ENCODE results near the gene STIM1.
"Not testable (repeated sequence)": the region's sequence is repeated elsewhere in the genome, so short reads cannot be mapped to it uniquely, and the experiment has no call there.

The STIM1 gene

DNA sequence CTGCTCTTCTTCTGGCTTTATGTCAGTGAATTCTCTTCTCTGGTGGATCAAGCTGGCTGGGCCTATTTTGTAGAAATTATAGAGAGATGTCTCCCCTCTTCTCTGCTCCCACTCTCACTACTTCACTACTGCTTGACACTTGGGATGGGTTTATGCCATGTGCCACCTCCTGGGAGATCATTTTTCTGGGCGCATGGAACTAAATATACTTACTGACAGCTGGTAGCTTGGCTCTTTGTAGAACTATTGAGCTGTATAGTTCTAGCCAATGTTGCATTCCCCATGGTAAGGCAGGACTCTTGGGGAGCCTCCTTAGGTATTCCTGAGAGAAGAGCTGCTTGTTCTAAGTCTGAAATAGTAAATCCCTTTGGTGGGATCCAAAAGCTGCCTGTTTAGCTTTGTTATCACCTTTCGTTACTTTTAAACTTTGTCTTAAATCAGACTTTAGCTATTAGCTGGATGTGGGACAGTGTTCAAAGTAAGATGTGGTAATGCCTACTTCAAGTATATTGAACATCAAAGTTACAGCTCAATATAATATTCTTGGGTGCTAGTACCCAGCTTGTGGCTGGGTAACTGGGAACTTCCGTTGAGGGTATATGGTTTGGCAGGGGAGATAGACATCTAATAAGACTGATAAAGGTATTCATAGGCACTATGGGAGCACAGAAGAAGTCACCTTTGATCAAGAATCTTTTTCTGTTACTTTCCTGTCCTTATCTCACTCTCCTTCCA, 151.6 kb downstream of the STIM1 start:
- no peak for DNase-seq
- Histone ChIP-seq H4K5ac (ENCODE audit: low read length) (no peak overlapping the region), H2BK15ac (replicated peaks; ENCODE audit: low read depth) (no peak overlapping the region), H3K4me2 (ENCODE audit: low read length) (no peak overlapping the region), H3K9ac (ENCODE audit: low read length) (no peak overlapping the region), H3K56ac (ENCODE audit: low read length) (no peak overlapping the region), H3K4me3 (ENCODE audit: low read length) (no peak overlapping the region), H3K79me1 (ENCODE audit: low read length) (no peaks in the 10 kb centered on the region), H2AK5ac (ENCODE audit: low read length) (no peak overlapping the region), H2BK5ac (ENCODE audit: low read length) (no peak overlapping the region), H3K18ac (ENCODE audit: low read length) (no peak overlapping the region), H3K36me3 (ENCODE audit: control insufficient read depth, insufficient read depth, low read length) (no peaks in the 10 kb centered on the region), H4K8ac (ENCODE audit: low read depth, low read length) (no peak overlapping the region), H2BK120ac (ENCODE audit: low read depth, low read length) (no peak overlapping the region), H3K4me1 (ENCODE audit: control insufficient read depth, low read depth, low read length) (no peaks in the 10 kb centered on the region), H3K79me2 (ENCODE audit: control insufficient read depth, insufficient read depth, low read length) (no peaks in the 10 kb centered on the region), H3K27me3 (ENCODE audit: insufficient read depth, low read length, poor library complexity) (no peaks in the 10 kb centered on the region), H3K23ac (ENCODE audit: low read length) (no peak overlapping the region), H3K4ac (ENCODE audit: low read depth, low read length) (no peak overlapping the region), H3K27ac (ENCODE audit: low read depth, low read length) (no peak overlapping the region)
- WGBS (ENCODE audit: extremely low coverage, insufficient coverage, low lambda C conversion rate) = no CpG with 5 or more reads among the region's 3 CpGs

DNA sequence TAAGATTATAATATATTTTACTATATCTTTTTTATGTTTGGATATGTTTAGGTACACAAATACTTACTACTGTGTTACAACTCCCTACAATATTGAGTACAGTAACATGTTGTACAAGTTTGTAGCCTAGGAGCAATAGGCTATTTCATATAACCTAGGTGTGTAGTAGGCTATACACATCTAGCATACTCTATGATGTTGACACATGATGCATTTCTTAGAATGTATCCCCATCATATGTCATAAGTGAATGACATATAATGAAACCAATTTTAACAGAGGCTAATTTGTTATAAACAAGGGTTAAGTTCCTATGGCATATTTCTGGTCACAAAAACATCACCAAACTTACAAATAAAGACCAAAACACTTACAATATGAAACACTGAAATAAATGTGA, 152.7 kb downstream of the STIM1 start:
- no peak overlapping the region for H3K18ac ChIP-seq (ENCODE audit: low read length)
- H3K79me1 ChIP-seq (ENCODE audit: low read length) = no peaks in the 10 kb centered on the region
- H3K23ac ChIP-seq (ENCODE audit: low read length) = no peak overlapping the region
- no peak overlapping the region for H3K9ac ChIP-seq (ENCODE audit: low read length)
- H4K5ac ChIP-seq (ENCODE audit: low read length) = no peak overlapping the region
- H3K56ac ChIP-seq (ENCODE audit: low read length) = no peak overlapping the region
- no peaks in the 10 kb centered on the region for H3K36me3 ChIP-seq (ENCODE audit: control insufficient read depth, insufficient read depth, low read length)
- no peak overlapping the region for H3K4me3 ChIP-seq (ENCODE audit: low read length)
- H3K4ac ChIP-seq (ENCODE audit: low read depth, low read length) = no peak overlapping the region
- H2AK5ac ChIP-seq (ENCODE audit: low read length) = no peak overlapping the region
- no peaks in the 10 kb centered on the region for H3K79me2 ChIP-seq (ENCODE audit: control insufficient read depth, insufficient read depth, low read length)
- no peak for DNase-seq
- H2BK5ac ChIP-seq (ENCODE audit: low read length) = no peak overlapping the region
- no peaks in the 10 kb centered on the region for H3K27me3 ChIP-seq (ENCODE audit: insufficient read depth, low read length, poor library complexity)
- no peak overlapping the region for H3K4me2 ChIP-seq (ENCODE audit: low read length)
- no peak overlapping the region for H4K8ac ChIP-seq (ENCODE audit: low read depth, low read length)
- H2BK15ac ChIP-seq (replicated peaks; ENCODE audit: low read depth) = no peak overlapping the region
- H3K4me1 ChIP-seq (ENCODE audit: control insufficient read depth, low read depth, low read length) = no peaks in the 10 kb centered on the region
- no peak overlapping the region for H2BK120ac ChIP-seq (ENCODE audit: low read depth, low read length)
- no peak overlapping the region for H3K27ac ChIP-seq (ENCODE audit: low read depth, low read length)

DNA sequence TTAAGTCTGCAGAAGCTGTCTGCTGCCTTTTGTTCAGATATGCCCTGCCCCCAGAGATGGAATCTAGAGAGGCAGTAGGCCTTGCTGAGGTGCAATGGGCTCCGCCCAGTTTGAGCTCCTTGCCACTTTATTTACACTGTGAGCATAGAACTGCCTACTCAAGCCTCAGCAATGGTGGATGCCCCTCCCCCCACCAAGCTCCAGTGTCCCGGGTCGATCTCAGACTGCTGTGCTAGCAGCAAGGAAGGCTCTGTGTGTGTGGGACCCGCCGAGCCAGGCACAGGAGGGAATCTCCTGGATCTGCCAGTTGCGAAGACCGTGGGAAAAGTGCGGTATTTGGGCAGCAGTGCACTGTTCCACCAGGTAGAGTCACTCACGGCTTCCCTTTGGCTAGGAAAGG, 161.1 kb downstream of the STIM1 start:
- not testable (repeated sequence) for H3K36me3 ChIP-seq (ENCODE audit: control insufficient read depth, insufficient read depth, low read length); H4K8ac ChIP-seq (ENCODE audit: low read depth, low read length); H3K4me3 ChIP-seq (ENCODE audit: low read length); DNase-seq; H3K18ac ChIP-seq (ENCODE audit: low read length); H2BK5ac ChIP-seq (ENCODE audit: low read length); H2BK120ac ChIP-seq (ENCODE audit: low read depth, low read length); H3K79me1 ChIP-seq (ENCODE audit: low read length); H2BK15ac ChIP-seq (replicated peaks; ENCODE audit: low read depth); H3K27ac ChIP-seq (ENCODE audit: low read depth, low read length); H3K4ac ChIP-seq (ENCODE audit: low read depth, low read length); H4K5ac ChIP-seq (ENCODE audit: low read length); H3K79me2 ChIP-seq (ENCODE audit: control insufficient read depth, insufficient read depth, low read length); H3K4me2 ChIP-seq (ENCODE audit: low read length); H3K23ac ChIP-seq (ENCODE audit: low read length); H2AK5ac ChIP-seq (ENCODE audit: low read length); H3K4me1 ChIP-seq (ENCODE audit: control insufficient read depth, low read depth, low read length); H3K27me3 ChIP-seq (ENCODE audit: insufficient read depth, low read length, poor library complexity); H3K9ac ChIP-seq (ENCODE audit: low read length); H3K56ac ChIP-seq (ENCODE audit: low read length)
- no CpG with 5 or more reads among the region's 9 CpGs for WGBS (ENCODE audit: extremely low coverage, insufficient coverage, low lambda C conversion rate)

- H3K23ac ChIP-seq (ENCODE audit: low read length) = no peak overlapping the region
- H4K5ac ChIP-seq (ENCODE audit: low read length) = no peak overlapping the region
- H4K8ac ChIP-seq (ENCODE audit: low read depth, low read length) = no peak overlapping the region
- H3K4ac ChIP-seq (ENCODE audit: low read depth, low read length) = no peak overlapping the region
- H2BK15ac ChIP-seq (replicated peaks; ENCODE audit: low read depth) = no peak overlapping the region
- no peak overlapping the region for H3K4me3 ChIP-seq (ENCODE audit: low read length)
- no peak overlapping the region for H2AK5ac ChIP-seq (ENCODE audit: low read length)
- no peaks in the 10 kb centered on the region for H3K36me3 ChIP-seq (ENCODE audit: control insufficient read depth, insufficient read depth, low read length)
- H3K9ac ChIP-seq (ENCODE audit: low read length) = no peak overlapping the region
- no CpG with 5 or more reads among the region's 3 CpGs for WGBS (ENCODE audit: extremely low coverage, insufficient coverage, low lambda C conversion rate)
- H3K4me1 ChIP-seq (ENCODE audit: control insufficient read depth, low read depth, low read length) = no peaks in the 10 kb centered on the region
- H3K27ac ChIP-seq (ENCODE audit: low read depth, low read length) = no peak overlapping the region
- no peaks in the 10 kb centered on the region for H3K79me1 ChIP-seq (ENCODE audit: low read length)
- DNase-seq = no peak
- no peak overlapping the region for H3K4me2 ChIP-seq (ENCODE audit: low read length)
- no peak overlapping the region for H3K18ac ChIP-seq (ENCODE audit: low read length)
- H3K79me2 ChIP-seq (ENCODE audit: control insufficient read depth, insufficient read depth, low read length) = no peaks in the 10 kb centered on the region
- H3K27me3 ChIP-seq (ENCODE audit: insufficient read depth, low read length, poor library complexity) = no peaks in the 10 kb centered on the region
- no peak overlapping the region for H3K56ac ChIP-seq (ENCODE audit: low read length)
- H2BK5ac ChIP-seq (ENCODE audit: low read length) = no peak overlapping the region
- no peak overlapping the region for H2BK120ac ChIP-seq (ENCODE audit: low read depth, low read length)
Measured at GRCh38 chr11:4017129-4017528, 161.7 kb downstream of the STIM1 start.

GRCh38 chr11:4018641-4019040, 163.2 kb downstream of the STIM1 start:
- H4K8ac ChIP-seq (ENCODE audit: low read depth, low read length) = no peak overlapping the region
- no CpG with 5 or more reads among the region's 2 CpGs for WGBS (ENCODE audit: extremely low coverage, insufficient coverage, low lambda C conversion rate)

GRCh38 chr11:4019891-4020290, 164.4 kb downstream of the STIM1 start:
- Histone ChIP-seq H4K8ac (ENCODE audit: low read depth, low read length) (no peak overlapping the region), H2BK5ac (ENCODE audit: low read length) (no peak overlapping the region), H3K56ac (ENCODE audit: low read length) (no peak overlapping the region), H3K27ac (ENCODE audit: low read depth, low read length) (no peak overlapping the region), H3K4me3 (ENCODE audit: low read length) (no peak overlapping the region), H3K4ac (ENCODE audit: low read depth, low read length) (no peak overlapping the region), H4K5ac (ENCODE audit: low read length) (no peak overlapping the region), H2BK120ac (ENCODE audit: low read depth, low read length) (no peak overlapping the region), H3K36me3 (ENCODE audit: control insufficient read depth, insufficient read depth, low read length) (no peaks in the 10 kb centered on the region), H3K4me2 (ENCODE audit: low read length) (no peak overlapping the region), H3K79me2 (ENCODE audit: control insufficient read depth, insufficient read depth, low read length) (no peaks in the 10 kb centered on the region), H3K9ac (ENCODE audit: low read length) (no peak overlapping the region), H3K27me3 (ENCODE audit: insufficient read depth, low read length, poor library complexity) (no peaks in the 10 kb centered on the region), H3K23ac (ENCODE audit: low read length) (no peak overlapping the region), H3K18ac (ENCODE audit: low read length) (no peak overlapping the region), H3K79me1 (ENCODE audit: low read length) (no peaks in the 10 kb centered on the region), H3K4me1 (ENCODE audit: control insufficient read depth, low read depth, low read length) (no peaks in the 10 kb centered on the region), H2AK5ac (ENCODE audit: low read length) (no peak overlapping the region), H2BK15ac (replicated peaks; ENCODE audit: low read depth) (no peak overlapping the region)
- WGBS (ENCODE audit: extremely low coverage, insufficient coverage, low lambda C conversion rate) = no CpG with 5 or more reads among the region's 3 CpGs
- DNase-seq = no peak

More at GRCh38 chr11:4018641-4019040, 163.2 kb downstream of the STIM1 start:
- Histone ChIP-seq H3K9ac (ENCODE audit: low read length) (no peak overlapping the region), H3K79me2 (ENCODE audit: control insufficient read depth, insufficient read depth, low read length) (no peaks in the 10 kb centered on the region), H2BK15ac (replicated peaks; ENCODE audit: low read depth) (no peak overlapping the region), H2AK5ac (ENCODE audit: low read length) (no peak overlapping the region), H3K56ac (ENCODE audit: low read length) (no peak overlapping the region), H3K4me3 (ENCODE audit: low read length) (no peak overlapping the region), H3K27me3 (ENCODE audit: insufficient read depth, low read length, poor library complexity) (no peaks in the 10 kb centered on the region), H3K4ac (ENCODE audit: low read depth, low read length) (no peak overlapping the region), H3K4me1 (ENCODE audit: control insufficient read depth, low read depth, low read length) (no peaks in the 10 kb centered on the region), H3K4me2 (ENCODE audit: low read length) (no peak overlapping the region), H2BK120ac (ENCODE audit: low read depth, low read length) (no peak overlapping the region), H4K5ac (ENCODE audit: low read length) (no peak overlapping the region), H3K23ac (ENCODE audit: low read length) (no peak overlapping the region), H3K79me1 (ENCODE audit: low read length) (no peaks in the 10 kb centered on the region), H3K18ac (ENCODE audit: low read length) (no peak overlapping the region), H3K27ac (ENCODE audit: low read depth, low read length) (no peak overlapping the region), H2BK5ac (ENCODE audit: low read length) (no peak overlapping the region), H3K36me3 (ENCODE audit: control insufficient read depth, insufficient read depth, low read length) (no peaks in the 10 kb centered on the region)
- DNase-seq = peak; percentile 78

Data from mesendoderm (in vitro differentiated cells).